AG04450 (cell line): ENCODE results near the gene PI4KA. TPM values are rescaled to one million over a fixed set of nuclear protein-coding genes. Genes with fewer than 3 reads are reported as not detected.
"Not testable (repeated sequence)": the region's sequence is repeated elsewhere in the genome, so short reads cannot be mapped to it uniquely, and the experiment has no call there.

Experiments used
- CTCF ChIA-PET: fragments of 300-600, 350-600 bp; formaldehyde crosslinking; extraction: SDS; loops from one replicate; lab custom pipeline; 2022; ENCODE audit warnings: antibody characterized with exemption, inconsistent platforms; lab: Charles Lee
- POLR2A ChIA-PET: fragments of 350-600 bp; formaldehyde crosslinking; extraction: SDS; loops from one replicate; lab custom pipeline; 2021; ENCODE audit warnings: antibody characterized with exemption, inconsistent platforms; lab: Yijun Ruan, JAX
- DNase-seq: peaks from one replicate; pipeline ENCODE4 v3.0.0-alpha.2; 2011; ENCODE audit warnings: low read depth, low spot score
- H3K27ac ChIP-seq: one replicate; pipeline ENCODE4 v1.5.1; 2012; ENCODE audit warnings: low read depth, low read length, control low read depth
- H3K27me3 ChIP-seq: one replicate; pipeline ENCODE4 v1.6.0; 2012; ENCODE audit warnings: low read length; ENCODE audit not compliant: control insufficient read depth, insufficient read depth
- H3K4me3 ChIP-seq: 2 replicates; pipeline ENCODE4 v1.5.1; 2011; ENCODE audit warnings: mild to moderate bottlenecking, low read depth, low read length, control low read depth
- H3K9me3 ChIP-seq: 2 replicates; pipeline ENCODE4 v1.5.1; 2012; ENCODE audit warnings: low read length; ENCODE audit not compliant: control insufficient read depth, insufficient read depth
- polyA plus RNA-seq: library from polyadenylated mRNA; depleted of rRNA; stranded (reverse); fragments of >200 nt; gene quantifications from 2 replicates; pipeline ENCODE4 v1.2.3, GENCODE V29; 2011
- TF ChIP-seq, protein P1 (sequence below): IDR thresholded peaks from 2 replicates; pipeline ENCODE4 v1.5.1; 2011; ENCODE audit warnings: low read depth, low read length, control low read depth, inconsistent platforms

PI4KA gene
- polyA plus RNA-seq, 1 experiment: 27.5 TPM

DNA sequence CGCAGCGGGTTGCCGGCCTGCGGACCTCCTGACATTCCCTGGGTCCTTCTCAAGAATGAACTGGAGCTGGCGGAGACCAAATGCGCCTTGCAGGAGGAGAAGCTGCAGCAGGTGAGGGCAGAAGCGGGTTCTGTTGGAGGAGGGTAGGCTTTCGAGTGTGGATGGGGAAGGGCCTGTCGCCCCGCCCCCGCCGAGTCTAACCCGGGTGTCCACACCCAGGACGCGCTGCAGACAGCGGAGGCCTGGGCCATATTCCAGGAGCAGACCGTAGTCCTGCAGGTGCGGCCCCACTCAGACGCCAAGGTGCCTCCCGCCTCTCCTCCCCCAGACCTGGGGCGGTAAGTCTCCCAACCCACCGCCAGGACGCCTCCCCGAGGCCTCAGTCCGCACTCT lies 155.2 kb downstream of the PI4KA start:
- H3K27me3 ChIP-seq, H3K9me3 ChIP-seq, CTCF ChIA-PET, DNase-seq, H3K27ac ChIP-seq, POLR2A ChIA-PET: not testable (repeated sequence)
- 0 out of 2 replicates have a peak overlapping the region, but pooled peaks have one; percentile 27 for H3K4me3 ChIP-seq

DNA sequence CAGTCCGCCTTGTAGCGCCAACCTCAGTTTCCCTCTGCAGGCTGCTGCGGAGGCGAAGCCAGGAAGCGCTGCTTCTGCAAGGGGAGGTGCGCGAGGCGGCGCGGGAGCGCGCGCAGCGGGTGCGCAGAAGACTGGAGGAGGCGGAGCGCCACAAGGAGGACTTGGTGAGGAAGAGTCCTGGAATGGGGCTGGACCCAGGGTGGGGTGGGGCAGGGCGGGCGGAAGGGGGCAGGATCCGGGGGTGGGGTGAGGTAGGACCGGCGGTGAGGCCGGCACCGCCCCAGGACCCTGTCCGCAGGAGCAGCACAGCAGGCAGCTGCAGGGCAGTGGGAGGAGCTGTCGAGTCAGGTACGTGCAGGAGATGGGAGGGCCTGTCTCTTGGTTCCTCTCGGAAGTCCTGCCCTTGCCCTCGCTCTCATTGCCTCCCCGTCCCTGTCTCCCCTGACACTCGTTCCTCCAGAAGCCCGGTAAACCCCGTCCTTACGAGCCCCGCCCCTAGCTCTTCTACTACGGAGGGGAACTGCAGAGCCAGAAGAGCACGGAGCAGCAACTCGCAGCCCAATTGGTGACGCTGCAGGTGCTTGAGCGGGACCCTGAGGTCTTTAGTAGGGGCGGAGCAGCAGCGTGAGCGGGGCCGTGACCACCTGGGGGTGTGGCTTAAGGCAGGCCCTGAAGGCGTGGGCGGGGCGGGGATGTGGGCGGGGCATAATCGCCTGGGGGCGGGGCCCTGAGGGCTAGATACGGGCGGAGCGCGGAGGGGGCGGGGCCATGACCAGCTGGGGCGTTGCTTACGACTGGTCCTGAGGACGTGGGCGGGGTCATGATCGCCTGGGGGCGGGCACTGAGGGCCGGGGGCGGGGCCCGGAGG lies 155.8 kb downstream of the PI4KA start:
- H3K4me3 ChIP-seq: peak overlapping the region; percentile 70
- H3K9me3 ChIP-seq, CTCF ChIA-PET, POLR2A ChIA-PET, H3K27me3 ChIP-seq: not testable (repeated sequence)
- peak; percentile 87 for DNase-seq
- peak overlapping the region; percentile 39 for H3K27ac ChIP-seq

DNA sequence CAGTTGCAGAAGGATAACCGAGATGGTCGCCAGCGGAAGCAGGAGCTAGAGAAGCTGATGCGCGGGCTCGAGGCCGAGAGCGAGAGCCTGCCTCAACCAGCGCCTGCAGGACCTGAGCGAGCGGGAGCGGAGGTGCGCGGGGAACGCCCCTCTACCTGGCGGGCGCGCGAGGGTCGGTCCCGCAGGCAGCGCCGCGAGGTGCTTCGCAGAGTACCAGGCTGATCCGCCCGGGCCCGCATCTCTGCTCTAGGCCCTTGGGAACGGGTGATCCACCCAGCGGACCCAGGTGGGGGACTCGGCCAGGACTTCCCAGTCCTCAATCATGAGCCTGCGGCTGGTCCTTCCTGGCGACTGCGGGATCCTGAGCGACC lies 156.5 kb downstream of the PI4KA start:
- POLR2A ChIA-PET, H3K27ac ChIP-seq, H3K27me3 ChIP-seq, DNase-seq, H3K9me3 ChIP-seq, CTCF ChIA-PET: not testable (repeated sequence)
- H3K4me3 ChIP-seq: peak overlapping the region; percentile 70

DNA sequence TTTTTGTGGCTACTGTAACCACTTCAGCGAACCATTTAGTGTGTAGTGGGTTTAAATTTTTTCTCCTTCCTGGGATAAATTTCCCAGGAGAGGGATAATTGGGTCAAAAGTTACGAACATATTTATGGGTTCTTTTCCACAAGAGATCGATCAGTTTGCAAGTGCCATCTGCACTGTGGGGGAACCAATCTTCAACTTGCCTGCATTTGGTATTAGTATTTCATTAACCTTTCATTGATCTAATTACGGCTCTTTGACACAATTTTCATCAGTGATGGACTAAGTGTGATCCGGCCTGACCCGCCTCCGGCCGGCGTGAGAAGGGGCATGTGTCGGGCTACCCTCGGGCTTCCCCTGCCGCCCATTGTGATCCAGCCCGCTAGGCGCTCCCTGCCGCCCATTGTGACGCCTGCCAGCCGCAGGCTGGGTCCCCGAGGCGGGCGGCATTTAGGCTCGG lies 156.9 kb downstream of the PI4KA start:
- DNase-seq, H3K27ac ChIP-seq, H3K27me3 ChIP-seq, POLR2A ChIA-PET, H3K9me3 ChIP-seq, CTCF ChIA-PET: not testable (repeated sequence)
- H3K4me3 ChIP-seq: peak overlapping the region; percentile 20

DNA sequence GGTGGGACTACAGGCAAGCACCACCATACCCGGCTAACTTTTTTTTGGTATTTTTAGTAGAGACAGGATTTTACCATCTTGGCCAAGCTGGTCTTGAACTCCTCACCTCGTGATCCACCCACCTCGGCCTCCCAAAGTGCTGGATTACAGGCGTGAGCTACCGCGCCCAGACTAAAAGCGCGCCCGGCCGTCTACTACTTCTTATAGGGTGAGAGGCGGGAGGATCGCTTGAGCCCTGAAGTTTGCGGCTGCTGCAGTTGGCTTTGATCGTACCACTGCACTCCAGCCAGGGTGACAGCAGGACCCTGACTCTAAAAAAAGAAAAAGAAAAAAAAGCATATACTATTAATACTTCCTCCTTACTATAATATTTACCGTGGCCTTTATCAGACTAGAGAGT lies 158.3 kb downstream of the PI4KA start:
- CTCF ChIA-PET: interaction anchor here (1.1 kb wide), 1 partner anchor 94 kb away, joined by 3 read pairs; no protein-coding TSS in a partner anchor
- H3K27ac ChIP-seq, H3K9me3 ChIP-seq, H3K4me3 ChIP-seq, POLR2A ChIA-PET, DNase-seq, H3K27me3 ChIP-seq: not testable (repeated sequence)

DNA sequence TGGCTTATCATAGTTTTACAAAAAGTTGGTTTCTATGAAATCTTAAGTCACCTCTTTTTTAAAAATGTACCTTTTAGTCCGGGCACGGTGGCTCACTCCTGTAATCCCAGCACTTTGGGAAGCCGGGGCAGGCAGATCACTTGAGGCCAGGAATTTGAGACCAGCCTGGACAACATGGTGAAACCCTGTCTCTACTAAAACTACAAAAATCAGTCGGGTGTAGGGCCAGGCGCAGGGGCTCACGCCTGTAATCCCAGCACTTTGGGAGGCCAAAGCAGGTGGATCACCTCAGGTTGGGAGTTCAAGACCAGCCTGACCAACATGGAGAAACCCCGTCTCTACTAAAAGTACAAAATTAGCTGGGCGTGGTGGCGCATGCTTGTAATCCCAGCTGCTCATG lies 158.8 kb downstream of the PI4KA start:
- CTCF ChIA-PET, H3K27me3 ChIP-seq, H3K4me3 ChIP-seq, POLR2A ChIA-PET, H3K9me3 ChIP-seq, DNase-seq, H3K27ac ChIP-seq: not testable (repeated sequence)

DNA sequence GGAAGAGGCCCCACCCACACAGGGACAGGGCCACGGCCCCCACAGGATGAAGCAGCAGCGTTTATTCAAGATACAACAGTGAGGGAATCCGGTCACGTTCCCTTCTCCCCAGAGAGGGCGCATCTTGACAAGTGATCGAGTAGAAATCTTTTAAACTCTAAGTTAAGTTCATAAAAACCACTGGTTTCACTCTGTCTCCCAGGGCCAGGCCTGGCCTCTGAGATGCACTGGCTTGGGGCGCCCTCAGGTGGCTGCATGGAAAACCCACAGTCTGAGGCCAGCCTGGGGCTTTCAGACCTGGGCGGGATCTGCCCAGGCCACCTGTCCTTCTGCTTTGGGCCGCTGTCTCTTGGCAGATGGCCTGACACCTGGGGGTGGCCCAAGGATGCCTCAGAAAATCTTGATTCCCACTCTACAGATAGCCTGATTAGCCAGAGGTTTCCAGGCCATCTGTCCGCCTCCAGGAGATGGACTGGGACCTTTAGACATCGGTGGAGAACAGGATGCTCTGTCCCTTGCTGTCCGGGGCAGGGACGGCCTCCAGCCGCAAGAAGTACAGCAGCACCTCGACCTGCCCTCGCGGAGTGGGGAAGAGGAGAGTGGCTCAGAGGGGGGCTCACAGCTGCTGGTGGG lies 161.0 kb downstream of the PI4KA start:
- POLR2A ChIA-PET, CTCF ChIA-PET, H3K27ac ChIP-seq, H3K27me3 ChIP-seq, H3K4me3 ChIP-seq, H3K9me3 ChIP-seq: not testable (repeated sequence)
- TF ChIP-seq, protein P1, sequence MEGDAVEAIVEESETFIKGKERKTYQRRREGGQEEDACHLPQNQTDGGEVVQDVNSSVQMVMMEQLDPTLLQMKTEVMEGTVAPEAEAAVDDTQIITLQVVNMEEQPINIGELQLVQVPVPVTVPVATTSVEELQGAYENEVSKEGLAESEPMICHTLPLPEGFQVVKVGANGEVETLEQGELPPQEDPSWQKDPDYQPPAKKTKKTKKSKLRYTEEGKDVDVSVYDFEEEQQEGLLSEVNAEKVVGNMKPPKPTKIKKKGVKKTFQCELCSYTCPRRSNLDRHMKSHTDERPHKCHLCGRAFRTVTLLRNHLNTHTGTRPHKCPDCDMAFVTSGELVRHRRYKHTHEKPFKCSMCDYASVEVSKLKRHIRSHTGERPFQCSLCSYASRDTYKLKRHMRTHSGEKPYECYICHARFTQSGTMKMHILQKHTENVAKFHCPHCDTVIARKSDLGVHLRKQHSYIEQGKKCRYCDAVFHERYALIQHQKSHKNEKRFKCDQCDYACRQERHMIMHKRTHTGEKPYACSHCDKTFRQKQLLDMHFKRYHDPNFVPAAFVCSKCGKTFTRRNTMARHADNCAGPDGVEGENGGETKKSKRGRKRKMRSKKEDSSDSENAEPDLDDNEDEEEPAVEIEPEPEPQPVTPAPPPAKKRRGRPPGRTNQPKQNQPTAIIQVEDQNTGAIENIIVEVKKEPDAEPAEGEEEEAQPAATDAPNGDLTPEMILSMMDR: peak; percentile 62
- DNase-seq: peak; percentile 55

DNA sequence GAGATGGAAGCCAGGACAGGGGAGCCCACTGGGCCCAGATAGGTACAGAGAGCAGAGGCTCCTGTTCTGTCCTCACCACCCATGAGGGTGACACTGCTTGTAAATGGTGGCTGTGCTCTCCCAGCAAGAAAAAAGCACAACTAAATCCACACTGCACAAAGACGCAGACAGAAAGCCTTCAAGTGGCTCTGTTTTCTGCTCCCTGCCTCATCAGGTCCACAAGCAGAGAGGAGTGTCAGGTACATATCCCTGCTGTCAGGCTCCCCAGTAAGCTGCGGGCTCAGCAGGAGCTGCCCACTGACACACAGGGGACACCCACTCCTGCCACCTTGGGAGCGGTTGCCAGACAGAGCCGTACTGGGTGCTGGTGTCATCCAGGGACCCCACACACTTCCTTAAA lies 162.6 kb downstream of the PI4KA start:
- H3K27ac ChIP-seq, POLR2A ChIA-PET, H3K27me3 ChIP-seq, DNase-seq, H3K4me3 ChIP-seq, CTCF ChIA-PET, H3K9me3 ChIP-seq: not testable (repeated sequence)

DNA sequence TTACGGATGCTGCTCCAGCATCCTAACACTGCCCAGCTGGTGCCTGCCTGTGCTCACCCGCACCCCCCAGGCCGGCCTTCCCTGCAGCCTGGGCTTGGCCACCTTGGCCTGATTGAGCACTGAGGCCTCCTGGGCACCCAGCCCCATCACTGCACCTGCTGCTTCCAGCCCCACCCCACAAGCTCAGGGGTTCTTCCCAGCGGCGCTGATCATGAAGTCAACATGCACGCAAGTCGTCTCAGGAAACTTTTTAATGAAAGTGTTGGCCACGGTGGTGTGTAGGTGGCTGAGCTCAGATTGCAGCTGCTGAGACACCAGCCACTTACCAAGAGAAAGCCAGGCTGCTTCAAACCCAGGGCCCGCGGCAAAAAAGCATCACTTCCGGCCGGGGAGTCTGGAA lies 163.4 kb downstream of the PI4KA start:
- H3K27me3 ChIP-seq, CTCF ChIA-PET, POLR2A ChIA-PET, H3K4me3 ChIP-seq, H3K27ac ChIP-seq, H3K9me3 ChIP-seq, DNase-seq: not testable (repeated sequence)

DNA sequence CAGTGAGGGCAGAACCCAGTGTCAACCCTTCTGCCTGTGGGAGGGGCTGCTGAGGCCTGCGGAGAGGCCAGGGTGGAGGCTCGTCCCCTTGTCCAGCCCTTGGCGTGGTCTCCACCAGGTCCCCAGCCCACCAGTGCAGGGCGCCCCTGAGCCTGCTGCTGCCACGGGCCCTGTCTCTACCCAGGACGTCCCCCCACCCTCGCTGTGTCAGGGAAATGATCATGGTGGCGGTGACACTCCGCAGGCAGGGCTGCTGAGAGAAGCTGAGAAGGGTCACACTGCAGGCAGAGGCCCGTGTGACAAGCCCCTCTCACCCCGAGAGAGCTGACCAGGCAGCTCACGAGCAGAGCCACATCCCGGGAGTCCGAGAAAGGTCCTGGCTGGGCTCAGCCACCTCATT lies 164.4 kb downstream of the PI4KA start:
- H3K27ac ChIP-seq, DNase-seq, H3K4me3 ChIP-seq, POLR2A ChIA-PET, H3K27me3 ChIP-seq, H3K9me3 ChIP-seq, CTCF ChIA-PET: not testable (repeated sequence)

DNA sequence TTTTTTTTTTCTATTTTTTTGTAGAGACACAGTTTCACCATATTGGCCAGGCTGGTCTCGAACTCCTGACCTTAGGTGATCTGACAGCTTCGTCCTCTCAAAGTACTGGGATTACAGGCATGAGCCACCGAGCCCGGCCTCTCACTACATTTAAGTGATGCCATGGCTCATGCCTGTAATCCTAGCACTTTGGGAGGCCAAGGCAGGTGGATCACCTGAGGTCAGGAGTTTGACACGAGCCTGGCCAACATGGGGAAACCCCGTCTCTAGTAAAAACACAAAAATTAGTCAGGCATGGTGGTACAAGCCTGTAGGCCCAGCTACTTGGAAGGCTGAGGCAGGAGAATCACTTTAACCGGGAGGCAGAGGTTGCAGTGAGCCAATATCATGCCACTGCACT lies 165.7 kb downstream of the PI4KA start:
- H3K9me3 ChIP-seq, CTCF ChIA-PET, H3K4me3 ChIP-seq, POLR2A ChIA-PET, H3K27ac ChIP-seq, DNase-seq, H3K27me3 ChIP-seq: not testable (repeated sequence)
